RWPE1 (cell line): ENCODE measurements around the gene RIC1.
"Not testable (repeated sequence)": the region's sequence is repeated elsewhere in the genome, so short reads cannot be mapped to it uniquely, and the experiment has no call there.

ENCODE experiments used
- CTCF ChIA-PET: fragments of 350-600 bp; sonication (Branson Sonifier 250); formaldehyde crosslinking; extraction: SDS; loops from one replicate; lab custom pipeline; 2021; lab: Yijun Ruan, JAX
- POLR2A ChIA-PET: fragments of 400-600 bp; formaldehyde crosslinking; extraction: SDS; loops from one replicate; lab custom pipeline; 2020; ENCODE audit warnings: antibody characterized with exemption; ENCODE audit not compliant: low non-redundant PET; lab: Yijun Ruan, JAX
- DNase-seq: peaks from one replicate; pipeline ENCODE4 v3.0.0; 2012; ENCODE audit warnings: low spot score
- H3K27ac ChIP-seq: fragments of 450-650 bp; 2 replicates; pipeline ENCODE4 v1.5.1; 2017
- CTCF ChIP-seq: fragments of 450-650 bp; conservative IDR thresholded peaks from 2 replicates; pipeline ENCODE4 v1.5.1; 2017; ENCODE audit warnings: low read depth, mild to moderate bottlenecking

Gene RIC1

GRCh38 chr9:5798581-5798980, 169.7 kb downstream of the RIC1 start:
- TF ChIP-seq CTCF, result no peak
- H3K27ac ChIP-seq, result no peak overlapping the region
- DNase-seq, result no peak
- CTCF ChIA-PET, result interaction anchor here (0.5 to 0.9 kb wide), 7 partner anchors 29 to 1859 kb away, joined by 3 to 6 read pairs (median 4); no protein-coding TSS in a partner anchor
- POLR2A ChIA-PET, result no interaction called here

GRCh38 chr9:5799314-5799713, 170.4 kb downstream of the RIC1 start:
- TF ChIP-seq CTCF, result peak; percentile 96
- DNase-seq, result peak; percentile 7
- CTCF ChIA-PET, result interaction anchor here (0.6 to 0.9 kb wide), 5 partner anchors 86 to 1859 kb away, joined by 3 to 6 read pairs (median 4); no protein-coding TSS in a partner anchor
- POLR2A ChIA-PET, result no interaction called here
- no peak overlapping the region for H3K27ac ChIP-seq

DNA sequence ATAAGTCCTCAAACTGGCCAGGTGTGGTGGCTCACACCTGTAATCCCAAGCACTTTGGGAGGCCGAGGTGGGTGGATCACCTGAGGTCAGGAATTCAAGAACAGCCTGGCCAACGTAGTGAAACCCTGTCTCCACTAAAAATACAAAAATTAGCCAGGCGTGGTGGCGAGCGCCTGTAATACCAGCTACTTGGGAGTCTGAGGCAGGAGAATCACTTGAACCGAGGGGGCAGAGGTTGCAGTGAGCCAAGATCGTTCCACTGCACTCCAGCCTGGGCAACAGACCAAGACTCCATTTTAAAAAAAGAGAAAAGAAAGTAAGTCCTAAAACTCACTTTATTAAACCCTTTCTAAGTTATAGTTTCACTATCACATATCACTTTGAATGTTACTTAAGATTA, 171.5 kb downstream of the RIC1 start:
- H3K27ac ChIP-seq, POLR2A ChIA-PET, DNase-seq: not testable (repeated sequence)
- CTCF ChIA-PET, result interaction anchor here (0.7 kb wide), 1 partner anchor 506 kb away, joined by 5 read pairs; no protein-coding TSS in a partner anchor

- no peak for TF ChIP-seq CTCF
- DNase-seq, result no peak
- CTCF ChIA-PET, result interaction anchor here (0.7 kb wide), 1 partner anchor 505 kb away, joined by 5 read pairs; no protein-coding TSS in a partner anchor
- H3K27ac ChIP-seq, result no peak overlapping the region
- POLR2A ChIA-PET, result no interaction called here
Observed at GRCh38 chr9:5800969-5801738, 172.2 kb downstream of the RIC1 start.

DNA sequence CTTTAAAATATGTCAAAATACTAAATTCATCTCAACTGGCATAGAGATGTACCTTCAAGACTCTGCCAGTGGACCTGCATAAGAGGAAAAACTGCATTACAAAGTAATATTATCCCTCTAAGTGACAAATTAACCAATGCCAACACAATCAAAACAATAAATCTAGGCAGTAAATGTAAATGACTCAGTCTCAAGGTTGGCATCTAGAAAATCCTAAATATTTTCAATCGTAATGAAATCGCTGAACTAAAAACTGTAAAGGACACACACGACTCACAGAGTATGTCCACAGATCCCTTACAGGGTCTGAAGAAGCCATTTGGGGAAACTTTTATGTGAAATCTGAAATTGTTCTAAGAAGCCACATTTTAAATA, 172.8 kb downstream of the RIC1 start:
- POLR2A ChIA-PET, result no interaction called here

GRCh38 chr9:5805478-5805877, 176.6 kb downstream of the RIC1 start:
- TF ChIP-seq CTCF, result no peak
- no peak for DNase-seq
- ChIA-PET CTCF (no interaction called here), POLR2A (no interaction called here)
- no peak overlapping the region for H3K27ac ChIP-seq

More for the DNA sequence above, 172.8 kb downstream of the RIC1 start:
- no peak for TF ChIP-seq CTCF
- no peak for DNase-seq
- CTCF ChIA-PET, result no interaction called here
- no peak overlapping the region for H3K27ac ChIP-seq

DNA sequence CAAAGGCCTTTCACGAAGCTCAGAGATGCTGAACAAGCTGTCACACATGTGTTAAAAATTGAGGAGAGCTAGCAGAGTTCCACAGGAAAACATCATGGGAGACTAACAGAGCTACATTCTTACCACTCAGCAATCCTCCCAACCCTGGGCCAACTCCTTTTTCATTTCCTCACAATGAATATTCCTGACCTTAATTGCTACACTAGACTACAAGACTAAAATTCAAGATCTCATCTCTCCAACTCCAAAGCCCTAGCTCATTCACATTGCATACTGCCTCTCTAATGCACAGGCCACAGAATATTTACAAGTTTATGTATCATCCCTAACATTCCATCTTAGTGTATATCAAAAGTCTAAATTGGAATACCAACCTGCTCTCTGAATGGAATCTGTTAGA, 182.8 kb downstream of the RIC1 start:
- no peak overlapping the region for H3K27ac ChIP-seq
- no peak for TF ChIP-seq CTCF
- ChIA-PET POLR2A (no interaction called here), CTCF (interaction anchor here (0.7 kb wide), 1 partner anchor 47 kb away, joined by 5 read pairs; no protein-coding TSS in a partner anchor)
- DNase-seq, result no peak
